Activated T-cell treated with anti-CD3 and anti-CD28 coated beads, Interleukin-2, amount 50 U/mL, for 1 hour (primary cell): ENCODE results near the gene NUDT16L1.
A peak's percentile ranks its signal among the peaks of the same experiment; 100 is the strongest.
"Not testable (repeated sequence)": the region's sequence is repeated elsewhere in the genome, so short reads cannot be mapped to it uniquely, and the experiment has no call there.

Source experiments
- DNase-seq: peaks from one replicate; pipeline ENCODE4 v3.0.0-alpha.2; 2020

NUDT16L1 gene

GRCh38 chr16:4724661-4725270 is 31.4 kb downstream of the NUDT16L1 start:
- DNase-seq = no peak

- no peak for DNase-seq
These were observed 33.3 kb downstream of the NUDT16L1 start for GRCh38 chr16:4726616-4727015.

- DNase-seq = no peak
These were observed 35.3 kb downstream of the NUDT16L1 start for GRCh38 chr16:4728676-4729075.

- DNase-seq = no peak
These were observed 36.5 kb downstream of the NUDT16L1 start for GRCh38 chr16:4729876-4730275.

- no peak for DNase-seq
These were observed 39.9 kb downstream of the NUDT16L1 start for GRCh38 chr16:4733211-4733742.

GRCh38 chr16:4733747-4734062 is 40.3 kb downstream of the NUDT16L1 start:
- no peak for DNase-seq

GRCh38 chr16:4734063-4734729 is 40.8 kb downstream of the NUDT16L1 start, which contains the start of the genes ANKS3 and DNAAF8:
TSS of gene ANKS3 (minus strand) at chr16:4734271. CDS start at chr16:4730149, 4,122 bp downstream.
TSS of gene DNAAF8 (plus strand) at chr16:4734537. CDS start at chr16:4736515, 1,978 bp downstream.
- peak; percentile 82 for DNase-seq

- DNase-seq = peak; percentile 92
These were observed 41.6 kb downstream of the NUDT16L1 start for GRCh38 chr16:4734730-4735535.

GRCh38 chr16:4736546-4736945 is 43.2 kb downstream of the NUDT16L1 start:
- no peak for DNase-seq

- no peak for DNase-seq
These were observed 44.2 kb downstream of the NUDT16L1 start for GRCh38 chr16:4737545-4737944.

- DNase-seq = not testable (repeated sequence)
These were observed 45.0 kb downstream of the NUDT16L1 start for GRCh38 chr16:4738370-4738769.

GRCh38 chr16:4743226-4743878 is 50.0 kb downstream of the NUDT16L1 start:
- DNase-seq = no peak

GRCh38 chr16:4744555-4745273 is 51.4 kb downstream of the NUDT16L1 start:
- no peak for DNase-seq

GRCh38 chr16:4745274-4745569 is 51.9 kb downstream of the NUDT16L1 start:
- no peak for DNase-seq
